LNCaP clone FGC (cell line): ENCODE measurements around the gene ZNF579.

Source experiments
- DNase-seq: peaks from one replicate; pipeline ENCODE4 v3.0.0-alpha.2; 2011; ENCODE audit warnings: low read depth
- H3K4me3 ChIP-seq: 2 replicates; pipeline ENCODE4 v1.5.1; 2011; ENCODE audit warnings: mild to moderate bottlenecking, low read depth, low read length, control low read depth
- CTCF ChIP-seq: IDR thresholded peaks from 2 replicates; pipeline ENCODE4 v1.5.1; 2012; ENCODE audit warnings: mild to moderate bottlenecking; ENCODE audit not compliant: control insufficient read depth, insufficient read depth; ENCODE audit errors: extremely low read depth

The ZNF579 gene

GRCh38 chr19:55541091-55541490 is 39.6 kb downstream of the ZNF579 start:
- no peak for DNase-seq
- no peak overlapping the region for H3K4me3 ChIP-seq
- TF ChIP-seq CTCF: no peak

- no peak for DNase-seq
- H3K4me3 ChIP-seq: no peak overlapping the region
- TF ChIP-seq CTCF: no peak
Observed at GRCh38 chr19:55540619-55541018, 40.0 kb downstream of the ZNF579 start.

- no peak for TF ChIP-seq CTCF
- H3K4me3 ChIP-seq: no peak overlapping the region
- DNase-seq: no peak
Observed at GRCh38 chr19:55539090-55539984, 41.3 kb downstream of the ZNF579 start.

- H3K4me3 ChIP-seq: no peak overlapping the region
- TF ChIP-seq CTCF: no peak
- DNase-seq: no peak
Observed at GRCh38 chr19:55538132-55538531, 42.5 kb downstream of the ZNF579 start.

- no peak for DNase-seq
- no peak overlapping the region for H3K4me3 ChIP-seq
- TF ChIP-seq CTCF: no peak
Observed at GRCh38 chr19:55537741-55538111, 42.9 kb downstream of the ZNF579 start.

- 0 out of 2 replicates have a peak, but pooled peaks have one; percentile 4 for TF ChIP-seq CTCF
- no peak within 1 kb of the TSS for H3K4me3 ChIP-seq
- no peak for DNase-seq
Observed at GRCh38 chr19:55536951-55537740, 43.5 kb downstream of the ZNF579 start, which contains the start of gene SBK2. Gene SBK2 (minus strand): TSS chr19:55537133. CDS start chr19:55536294, 839 bp downstream.
